AML-193 (cell line): ENCODE data around the gene ZNF831.

ENCODE experiments used
- DNase-seq, 2 experiments: peaks; one replicate each; lab custom pipeline; 2025; lab: John Stamatoyannopoulos, UW

Gene ZNF831

DNA sequence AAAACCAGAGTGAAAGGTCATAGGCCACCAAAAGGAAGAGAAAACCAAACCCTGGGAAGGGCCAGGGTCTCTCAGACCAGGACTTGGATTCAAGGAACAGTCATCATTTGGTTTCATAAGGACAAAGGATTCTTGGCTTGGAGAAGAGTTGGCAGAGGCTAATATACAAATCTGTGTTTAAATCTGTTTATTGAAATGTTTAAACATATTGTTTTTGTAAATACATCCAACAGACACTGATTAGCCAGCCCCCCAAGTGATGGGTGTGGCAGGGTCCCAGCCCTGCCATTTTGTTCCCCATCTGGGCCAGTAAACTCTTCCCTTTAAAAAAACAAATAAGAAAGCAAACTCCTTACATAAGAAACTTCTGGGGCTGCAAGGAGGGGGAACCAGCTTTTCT lies 6.1 kb upstream of the ZNF831 start:
- no peak for DNase-seq

DNA sequence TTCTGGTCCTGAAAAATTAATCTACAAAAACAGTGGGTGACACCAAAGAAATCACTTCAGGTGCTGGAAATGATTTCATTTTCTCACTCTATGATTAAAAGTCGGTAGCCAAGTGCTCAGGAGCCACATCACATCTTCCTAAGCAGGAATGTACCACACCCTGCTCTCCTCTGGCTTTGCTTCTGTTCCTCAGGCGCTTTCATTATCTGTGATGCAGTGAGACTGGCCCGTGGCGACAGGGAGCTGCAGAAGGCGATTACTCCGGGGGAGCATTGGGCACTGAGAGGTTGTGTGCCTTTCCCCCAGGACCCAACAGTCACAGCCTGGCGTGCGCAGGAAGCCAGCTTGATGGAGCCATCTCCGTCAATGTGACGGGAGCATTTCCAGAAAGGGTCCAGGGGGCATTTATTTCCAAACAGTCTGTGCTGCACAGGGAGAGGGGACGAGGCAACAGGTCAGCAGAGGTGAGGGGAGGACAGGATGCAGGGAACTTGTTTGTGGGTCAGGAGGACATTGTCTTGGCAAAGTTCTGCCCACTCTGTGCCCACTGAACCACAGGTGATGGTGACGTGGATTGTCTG lies 5.6 kb upstream of the ZNF831 start:
- no peak for DNase-seq

DNA sequence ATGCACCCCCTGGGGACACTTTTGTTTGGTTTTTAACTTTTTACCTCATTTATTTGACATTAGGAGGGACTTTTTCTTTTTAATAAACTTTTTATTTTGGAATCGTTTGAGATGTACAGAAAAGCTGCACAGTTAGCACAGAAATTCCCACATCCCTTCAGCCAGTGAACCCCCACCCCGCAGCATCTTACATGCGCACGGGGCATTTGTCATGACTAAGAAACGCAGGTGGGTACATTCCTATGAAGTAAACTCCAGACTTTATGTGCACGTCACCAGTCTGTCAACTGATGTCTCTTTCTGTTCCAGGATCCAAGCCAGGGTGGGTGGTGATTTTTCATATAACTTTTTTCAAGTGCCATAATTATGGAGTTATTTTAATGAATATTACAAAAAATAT lies 4.9 kb upstream of the ZNF831 start:
- DNase-seq: no peak

DNA sequence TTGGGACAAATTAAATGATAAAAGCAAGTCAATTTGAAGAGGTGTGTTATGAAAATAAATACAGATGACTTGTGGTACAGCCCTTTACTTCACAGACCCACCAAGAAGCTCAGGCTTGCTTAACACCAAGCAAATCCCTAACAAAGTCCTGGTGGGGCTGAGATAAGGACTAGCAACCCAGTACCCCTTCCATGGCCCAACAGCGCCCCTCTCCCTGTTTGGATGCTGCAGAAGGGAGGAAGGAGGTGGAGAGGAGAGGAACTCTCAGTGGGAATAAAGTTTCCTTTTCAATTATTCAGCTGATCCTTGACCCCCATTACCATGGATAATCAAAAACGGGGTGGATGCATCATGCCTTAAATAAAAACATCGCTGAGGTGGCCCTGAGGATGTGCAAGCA lies 4.5 kb upstream of the ZNF831 start:
- no peak for DNase-seq

DNA sequence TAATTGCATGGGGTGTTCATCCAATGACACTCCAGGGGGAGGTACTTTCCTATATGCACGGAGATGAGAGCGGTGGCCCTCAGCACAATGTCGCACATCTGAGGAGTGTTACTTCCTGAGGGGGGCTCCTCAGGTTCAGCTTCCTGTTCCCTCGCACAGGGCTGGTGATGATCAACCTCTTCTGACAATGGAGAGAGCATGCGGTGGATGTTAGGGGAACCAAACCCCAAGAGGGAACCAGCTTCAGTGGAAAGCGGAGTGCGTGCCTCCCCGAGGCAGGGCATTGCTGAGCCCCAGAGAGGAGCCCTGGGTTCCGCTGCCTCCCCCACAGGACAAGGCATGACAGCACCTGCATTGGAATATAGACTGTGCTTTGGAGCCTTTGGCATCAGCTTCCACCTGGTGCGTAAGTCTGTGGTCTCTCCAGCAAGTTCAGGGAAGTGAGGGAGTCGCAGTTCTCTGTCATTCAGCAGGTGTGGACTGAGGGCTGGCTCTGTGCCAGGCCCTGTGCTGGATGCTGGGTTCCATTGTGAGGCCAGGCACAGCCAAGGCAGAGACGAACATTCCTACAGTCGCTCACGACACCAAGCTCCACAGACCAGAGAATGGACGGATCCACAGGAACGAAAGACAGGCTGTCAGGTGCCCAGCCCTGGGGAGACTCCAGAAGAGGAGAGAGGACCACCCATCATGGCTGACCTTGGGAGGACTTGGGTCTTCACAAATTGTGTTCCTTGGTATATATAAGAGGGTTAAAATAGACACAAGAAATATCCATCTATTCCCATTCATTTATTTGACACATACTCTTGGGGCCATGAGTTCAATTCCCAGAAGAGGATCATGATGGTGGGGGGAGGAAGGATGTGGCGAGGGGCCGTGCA lies 3.9 kb upstream of the ZNF831 start:
- DNase-seq: no peak

DNA sequence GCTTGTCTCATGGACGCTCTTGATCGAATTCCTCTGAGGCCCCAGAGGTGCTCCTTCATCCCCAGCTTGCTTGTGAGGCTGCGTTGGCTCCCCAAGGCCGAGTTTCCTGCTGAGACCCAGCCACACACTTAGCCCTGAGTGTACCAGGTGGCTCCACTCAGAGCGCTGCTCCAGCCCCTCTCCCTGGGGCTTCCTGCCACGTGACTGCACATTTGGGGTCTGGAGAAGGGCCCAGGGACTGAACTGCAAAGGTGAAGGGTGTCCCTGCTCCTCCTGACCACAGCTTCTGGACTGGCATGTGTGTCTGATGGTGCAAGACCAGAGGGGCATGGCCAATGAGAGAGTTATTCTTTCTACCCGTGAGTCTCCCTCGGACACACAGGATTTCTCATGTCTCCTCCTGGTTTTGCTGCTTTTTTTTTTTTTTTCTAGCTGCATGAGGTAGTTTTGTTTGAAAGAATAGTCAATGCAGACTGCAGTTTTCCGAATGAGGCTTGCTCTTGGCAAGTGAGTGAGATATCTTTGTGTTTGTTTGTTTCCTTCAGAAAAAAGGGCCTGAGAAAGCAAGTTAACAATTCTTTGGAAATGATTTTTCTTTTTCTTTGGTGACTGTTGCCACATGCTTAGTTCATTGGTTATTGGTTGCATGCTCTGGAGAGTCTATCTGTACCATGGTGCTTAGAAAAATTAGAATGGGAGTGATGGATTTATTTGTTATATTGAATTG lies 3.1 kb upstream of the ZNF831 start:
- DNase-seq: no peak

DNA sequence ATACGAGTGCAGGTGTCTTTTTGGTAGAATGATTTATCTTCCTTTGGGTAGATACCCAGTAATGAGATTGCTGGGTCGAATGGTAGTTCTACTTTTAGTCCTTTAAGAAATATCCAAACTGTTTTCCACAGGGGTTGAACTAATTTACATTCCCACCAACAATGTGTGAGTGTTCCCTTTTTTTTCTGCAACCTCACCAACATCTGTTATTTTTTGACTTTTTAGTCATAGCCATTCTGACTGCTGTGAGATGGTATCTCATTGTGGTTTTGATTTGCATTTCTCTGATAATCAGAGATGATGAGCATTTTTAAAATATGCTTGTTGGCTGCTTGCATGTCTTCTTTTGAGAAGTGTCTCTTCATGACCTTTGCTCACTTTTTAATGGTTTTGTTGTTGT lies 1.9 kb upstream of the ZNF831 start:
- DNase-seq: no peak

DNA sequence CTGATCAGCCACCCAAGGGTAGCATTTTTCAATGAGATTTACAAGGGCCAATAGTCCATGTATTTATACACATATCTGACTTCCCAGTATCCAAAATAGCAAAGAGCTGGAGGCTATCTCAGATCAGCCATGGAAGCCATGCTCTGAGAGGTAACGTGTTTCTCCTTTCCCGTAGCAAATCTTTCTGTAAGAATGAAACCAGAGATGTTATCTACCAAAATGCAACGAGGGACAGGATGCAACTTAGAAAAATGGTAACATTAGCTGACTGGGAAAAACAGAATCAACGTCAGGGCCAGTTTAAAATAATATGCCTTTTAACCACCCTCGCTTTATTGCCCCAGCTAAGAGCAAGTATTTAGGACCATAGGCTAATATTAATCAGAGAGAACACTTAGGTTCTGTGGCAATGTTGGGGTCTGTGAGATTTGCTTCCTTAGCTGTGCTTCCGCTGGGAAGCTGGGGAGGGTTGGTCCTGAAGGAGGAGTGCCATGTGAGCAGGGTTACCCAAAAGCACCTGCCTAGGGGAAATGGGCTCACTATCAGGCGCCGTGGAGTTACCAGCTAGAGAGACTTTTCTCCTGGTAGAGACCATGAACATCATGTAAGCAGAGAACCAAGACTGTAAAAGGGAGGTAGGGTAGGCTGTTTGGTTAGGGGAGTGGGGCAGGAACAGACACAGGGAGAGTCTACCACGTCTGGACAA lies 1.2 kb downstream of the ZNF831 start:
- no peak for DNase-seq

DNA sequence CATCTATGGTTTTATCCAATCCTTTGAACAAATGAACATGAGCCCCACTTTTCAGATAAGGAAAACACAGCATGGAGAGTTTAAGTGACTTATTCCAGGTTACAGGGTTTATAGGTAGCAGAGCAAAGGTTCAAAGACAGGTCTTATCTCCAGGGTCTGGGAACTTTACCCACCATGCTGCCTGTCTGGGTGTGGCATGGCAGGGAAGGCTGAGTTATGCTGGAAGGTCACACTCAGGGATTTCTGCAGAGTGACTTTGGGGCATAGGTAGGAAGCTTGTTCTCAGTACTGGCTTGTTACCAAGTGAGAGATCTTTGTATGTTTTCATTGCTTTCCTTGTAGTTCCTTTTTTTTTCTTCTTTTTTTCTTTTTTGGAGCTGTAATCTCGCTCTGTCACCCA lies 1.8 kb downstream of the ZNF831 start:
- peak in 1 of 2 experiments; percentile 6 for DNase-seq

DNA sequence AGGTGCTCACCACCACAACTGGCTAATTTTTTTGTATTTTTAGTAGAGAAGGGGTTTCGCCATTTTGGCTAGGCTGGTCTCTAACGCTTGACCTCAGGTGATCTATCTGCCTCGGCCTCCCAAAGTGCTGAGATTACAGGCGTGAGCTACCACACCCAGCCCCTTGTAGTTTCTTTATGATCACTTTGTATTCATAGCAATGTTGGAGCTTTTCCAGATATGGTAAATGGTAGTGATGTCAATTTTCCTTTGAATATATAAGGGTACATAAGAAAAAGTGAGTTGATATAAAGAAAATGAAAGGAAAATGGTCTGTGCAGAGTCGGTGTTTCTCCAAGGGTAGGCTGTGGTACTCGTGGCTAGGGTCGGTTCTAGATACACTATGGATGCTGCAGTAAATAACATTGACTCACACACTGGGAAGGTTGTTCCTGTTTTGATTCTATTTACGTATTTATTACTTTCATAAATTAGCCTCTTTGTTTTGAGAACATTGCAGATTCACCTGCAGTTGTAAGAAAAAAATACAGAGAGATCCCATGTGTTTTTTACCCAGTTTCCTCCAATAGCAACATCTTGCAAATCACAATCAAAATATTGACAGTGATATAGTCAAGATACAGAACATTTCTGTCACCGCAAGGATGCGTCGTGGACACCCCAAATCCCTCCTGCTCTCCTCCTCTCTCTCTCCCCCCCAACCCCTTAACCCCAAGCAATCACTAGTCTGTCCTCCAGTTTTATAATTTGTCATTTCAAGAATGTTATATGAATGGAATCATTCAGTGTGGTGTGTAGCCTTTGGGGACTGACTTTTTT lies 2.5 kb downstream of the ZNF831 start:
- no peak for DNase-seq

DNA sequence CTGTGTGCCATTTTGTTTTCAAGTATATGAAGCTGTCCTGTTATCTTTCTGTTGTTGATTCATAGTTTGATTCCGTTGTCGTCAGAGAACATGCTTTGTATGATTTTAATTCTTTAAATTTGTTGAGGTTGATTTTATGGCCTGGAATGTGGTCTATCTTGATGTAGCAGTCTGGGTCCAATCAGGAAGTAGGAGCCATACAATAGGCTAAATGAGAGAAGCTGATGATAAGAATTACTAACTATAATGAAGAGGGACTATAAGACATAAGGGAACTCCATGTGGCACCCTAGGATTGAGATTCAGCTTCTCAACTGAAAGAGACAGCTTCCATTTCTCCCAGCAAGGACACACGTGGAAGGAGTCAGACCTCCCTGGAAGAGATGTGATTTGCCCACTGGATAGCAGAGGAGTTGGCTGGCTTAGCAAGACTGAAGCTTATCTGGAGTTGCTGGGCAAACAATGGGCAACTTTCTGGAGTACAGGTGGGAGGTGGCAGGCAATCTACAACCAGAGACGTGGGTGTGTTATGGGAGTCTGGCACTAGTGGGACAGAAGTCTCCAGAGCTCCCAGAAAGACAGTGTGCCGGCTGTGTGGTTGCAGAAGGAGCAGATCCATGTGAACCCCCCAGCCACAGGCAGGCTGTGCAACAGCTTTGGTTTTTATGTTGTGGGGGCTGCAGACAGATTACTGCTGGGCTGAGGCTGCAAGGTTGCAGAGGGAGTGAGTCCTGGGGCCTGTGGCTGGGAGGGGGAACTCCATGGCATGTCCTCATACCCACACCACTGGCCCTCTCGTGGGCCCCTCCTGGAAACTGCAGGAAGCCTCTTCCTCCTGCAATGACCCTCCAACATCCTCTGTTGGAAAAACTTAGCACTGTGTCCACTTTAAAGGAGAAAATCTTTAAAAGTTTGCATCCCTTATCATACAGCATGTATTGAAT lies 7.1 kb downstream of the ZNF831 start:
- DNase-seq: no peak

DNA sequence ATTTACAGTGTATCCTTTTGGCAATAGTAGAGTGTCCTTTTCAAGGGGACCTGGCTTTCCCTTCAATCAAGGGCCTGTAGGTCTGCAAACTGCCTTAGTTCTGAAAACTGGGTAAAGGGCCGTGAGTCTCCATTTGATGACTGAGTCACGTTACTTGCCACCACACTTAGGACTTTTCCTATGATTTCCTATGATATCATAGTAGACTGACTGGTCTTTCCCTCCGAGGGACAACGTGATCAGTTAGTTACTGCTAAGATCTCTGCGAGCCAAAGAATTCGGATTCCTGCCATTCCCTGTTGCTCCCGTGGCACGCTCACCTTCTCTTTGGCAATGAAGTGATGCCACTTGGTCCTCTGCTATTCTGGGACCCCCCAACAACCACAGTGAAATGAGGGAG lies 8.4 kb downstream of the ZNF831 start:
- DNase-seq: no peak

DNA sequence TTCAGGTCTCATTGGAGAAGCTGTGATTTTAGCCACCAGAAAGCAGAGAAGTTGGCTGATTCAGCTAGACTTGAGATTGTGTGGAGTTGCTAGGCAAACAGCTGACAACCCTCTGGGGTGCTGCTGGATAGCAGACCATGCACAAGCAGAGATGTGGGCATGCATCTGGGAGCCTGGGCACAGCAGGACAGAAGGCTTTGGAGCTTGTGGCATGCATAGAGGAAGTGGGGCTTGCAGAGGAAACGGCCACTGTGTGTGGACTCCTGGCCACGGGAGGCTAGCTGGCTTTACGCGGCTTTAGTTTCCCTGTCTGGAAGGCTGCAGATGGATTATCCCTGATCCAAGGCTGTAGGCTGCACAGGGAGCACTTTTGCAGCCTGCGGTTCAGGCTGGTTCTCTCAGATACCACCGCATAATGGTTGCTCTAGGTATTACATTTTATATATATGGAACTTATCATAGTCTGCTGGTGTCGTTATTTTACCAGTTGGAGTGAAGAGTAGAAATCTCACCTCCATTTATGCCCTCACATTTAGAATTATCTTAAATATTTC lies 10.4 kb downstream of the ZNF831 start:
- DNase-seq: no peak

DNA sequence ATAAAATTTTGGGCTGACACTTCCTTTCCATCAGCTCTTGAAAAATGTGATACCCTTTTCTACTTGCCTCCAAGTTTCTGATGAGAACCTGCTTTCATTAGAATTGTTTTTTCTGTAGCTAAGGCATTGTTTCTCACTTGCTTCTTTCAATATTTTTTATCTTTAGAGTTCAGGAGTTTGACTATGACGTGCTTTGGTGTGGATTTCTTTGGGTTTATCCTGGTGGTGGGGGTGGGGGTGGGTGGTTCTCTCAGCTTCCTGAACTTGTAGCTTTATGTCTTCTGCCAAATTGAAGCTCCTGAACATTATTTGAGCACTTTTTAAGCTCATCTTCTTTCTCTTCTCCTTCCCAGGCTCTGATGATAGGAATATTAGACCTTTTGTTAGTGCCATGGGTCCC lies 11.4 kb downstream of the ZNF831 start:
- no peak for DNase-seq

DNA sequence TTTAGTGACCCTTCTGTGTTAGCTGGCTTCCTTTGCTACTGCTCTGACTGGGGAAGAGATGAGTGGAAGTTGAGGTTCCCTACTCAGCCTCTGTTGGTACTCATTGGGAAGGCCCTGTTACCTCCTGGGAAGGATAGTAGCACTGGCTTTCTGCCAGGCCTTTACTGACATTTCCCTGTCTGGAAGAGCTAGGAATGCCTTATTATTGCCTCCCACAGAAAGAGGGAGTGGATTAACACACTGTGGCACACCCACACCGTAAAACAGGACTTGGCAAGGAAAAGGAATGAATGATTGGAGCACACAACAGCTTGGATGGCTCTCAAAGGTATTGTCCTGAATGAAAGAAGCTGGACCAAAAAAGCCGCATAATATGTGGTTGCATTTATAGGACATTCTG lies 12.2 kb downstream of the ZNF831 start:
- no peak for DNase-seq

DNA sequence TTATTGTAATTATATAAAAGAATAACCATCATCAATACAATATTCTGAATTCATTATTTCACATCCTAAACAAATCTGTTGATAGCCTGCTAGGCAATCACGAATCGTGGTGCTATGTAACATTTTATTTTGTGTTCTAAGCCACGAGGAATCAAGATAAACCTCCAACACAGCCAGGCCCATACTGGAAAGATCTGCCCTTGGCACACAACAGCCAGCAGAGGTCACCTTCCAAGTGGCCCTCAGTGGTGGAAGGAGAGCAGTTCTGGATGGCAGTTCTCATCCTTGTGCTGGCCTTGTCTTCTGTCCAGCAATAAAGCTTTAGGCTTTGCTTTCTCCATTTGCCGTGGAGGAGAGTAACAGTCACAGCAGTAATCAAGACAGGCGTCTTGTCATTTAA lies 13.2 kb downstream of the ZNF831 start:
- DNase-seq: no peak

DNA sequence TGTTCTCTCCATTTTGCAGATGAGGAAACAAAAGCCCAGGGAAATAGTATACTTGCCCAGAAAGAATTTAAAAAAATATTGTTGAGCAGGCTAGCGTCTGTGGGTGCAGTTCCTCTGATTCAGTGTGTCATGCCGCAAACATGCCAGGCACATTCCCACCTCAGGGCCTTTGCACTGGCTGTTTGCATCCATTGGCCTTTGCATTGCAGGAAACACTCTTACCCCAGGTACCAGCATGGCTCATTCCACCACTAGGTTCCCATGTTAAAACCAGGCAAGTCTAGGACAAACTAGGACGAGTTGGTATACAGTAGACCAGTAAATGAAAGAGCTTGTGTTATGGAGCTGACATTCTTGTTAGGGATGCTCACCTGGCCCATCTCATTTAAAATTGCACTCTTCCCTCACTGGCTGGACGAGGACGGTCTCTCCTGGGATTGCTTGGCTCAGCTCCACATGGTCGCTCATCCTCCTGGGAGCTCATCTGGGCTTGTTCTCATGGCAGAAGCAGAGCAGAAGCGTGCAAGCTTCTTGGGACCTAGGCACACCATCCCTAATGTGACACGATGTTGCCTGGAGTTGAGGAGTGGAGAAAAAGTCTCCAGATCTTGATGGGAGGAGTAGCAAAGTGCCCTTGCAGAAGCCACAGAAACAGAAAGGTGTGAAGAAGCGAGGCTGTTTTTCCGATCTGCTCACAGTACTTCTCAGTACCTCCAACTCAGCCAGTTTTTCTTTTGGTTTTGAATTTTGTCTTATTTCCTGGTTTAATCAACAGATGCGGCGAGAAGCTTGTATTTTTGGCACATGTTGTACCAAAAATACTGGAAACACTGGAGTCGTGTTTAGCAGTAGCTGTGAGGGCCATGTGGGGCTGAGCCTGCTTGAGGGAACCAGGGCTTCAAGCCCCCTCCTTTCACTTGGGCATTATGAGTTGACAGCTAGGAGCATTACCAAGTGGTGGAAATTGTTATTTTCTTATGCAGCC lies 13.9 kb downstream of the ZNF831 start:
- DNase-seq: no peak

DNA sequence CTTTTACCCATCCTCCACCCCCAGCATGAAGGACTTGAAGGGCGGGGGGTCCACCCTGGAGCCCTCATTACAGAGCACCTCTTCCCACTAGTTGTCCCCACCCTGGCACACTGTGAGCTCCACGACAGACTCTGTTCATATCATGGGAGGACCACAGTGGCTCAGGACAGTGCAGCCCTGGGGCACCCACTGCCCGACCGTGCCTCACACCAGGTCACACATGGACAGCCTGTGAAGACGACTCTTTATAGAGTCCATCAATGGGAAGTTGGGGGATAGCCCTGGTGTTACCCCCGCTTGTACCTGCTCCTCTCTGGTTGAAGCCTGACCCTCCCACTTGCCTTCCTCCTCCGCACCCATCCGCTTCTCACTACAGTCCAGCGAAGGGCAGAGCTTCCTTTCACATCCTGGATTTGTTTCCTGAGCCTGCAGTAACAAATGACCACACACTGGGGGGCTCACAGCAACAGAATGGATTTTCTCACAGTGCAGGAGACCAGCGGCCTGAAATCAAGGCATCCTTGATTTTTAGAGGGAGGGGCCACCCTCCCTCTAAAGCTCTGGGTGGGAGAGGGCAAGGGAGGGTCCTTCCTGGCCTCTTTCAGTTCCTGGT lies 15.5 kb downstream of the ZNF831 start:
- DNase-seq: no peak
